HEK293T (cell line): ENCODE data around the gene ZNF565.
"Not testable (repeated sequence)": the region's sequence is repeated elsewhere in the genome, so short reads cannot be mapped to it uniquely, and the experiment has no call there.

Source experiments
- CTCF ChIA-PET: fragments of 350-600 bp; formaldehyde crosslinking; extraction: SDS; loops from one replicate; lab custom pipeline; 2021; ENCODE audit warnings: antibody characterized with exemption, inconsistent platforms; lab: Yijun Ruan, JAX
- POLR2A ChIA-PET: fragments of 350-600 bp; formaldehyde crosslinking; extraction: SDS; loops from one replicate; lab custom pipeline; 2020; ENCODE audit warnings: antibody characterized with exemption, inconsistent platforms; lab: Yijun Ruan, JAX
- DNase-seq: peaks from one replicate; pipeline ENCODE4 v3.0.0; 2012; ENCODE audit warnings: mixed read lengths; ENCODE audit errors: extremely low spot score
- ARNT ChIP-seq: fragments of 450-650 bp; IDR thresholded peaks from 2 replicates; pipeline ENCODE4 v1.6.1; 2017; ENCODE audit warnings: mild to moderate bottlenecking
- BHLHE40 ChIP-seq: fragments of 450-650 bp; IDR thresholded peaks from 2 replicates; pipeline ENCODE4 v1.6.1; 2016; ENCODE audit warnings: mild to moderate bottlenecking, moderate library complexity, borderline replicate concordance
- CTBP1 ChIP-seq: fragments of 450-650 bp; IDR thresholded peaks from 2 replicates; pipeline ENCODE4 v1.6.1; 2016; ENCODE audit warnings: borderline replicate concordance
- ELF4 ChIP-seq: fragments of 450-650 bp; IDR thresholded peaks from 2 replicates; pipeline ENCODE4 v1.6.1; 2017; ENCODE audit warnings: antibody characterized with exemption
- FOXA1 ChIP-seq: fragments of 450-650 bp; IDR thresholded peaks from 2 replicates; pipeline ENCODE4 v1.6.1; 2016; ENCODE audit warnings: mild to moderate bottlenecking
- FOXK2 ChIP-seq: fragments of 450-650 bp; IDR thresholded peaks from 2 replicates; pipeline ENCODE4 v1.6.1; 2016; ENCODE audit warnings: mild to moderate bottlenecking
- FOXM1 ChIP-seq: fragments of 450-650 bp; IDR thresholded peaks from 2 replicates; pipeline ENCODE4 v1.6.1; 2017; ENCODE audit warnings: mild to moderate bottlenecking, borderline replicate concordance
- HDGF ChIP-seq: fragments of 450-650 bp; IDR thresholded peaks from 2 replicates; pipeline ENCODE4 v1.6.1; 2017; ENCODE audit warnings: antibody characterized with exemption, borderline replicate concordance
- L3MBTL2 ChIP-seq: fragments of 450-650 bp; conservative IDR thresholded peaks from 2 replicates; pipeline ENCODE4 v1.6.1; 2016; ENCODE audit warnings: mild to moderate bottlenecking
- LEF1 ChIP-seq: fragments of 450-650 bp; IDR thresholded peaks from 2 replicates; pipeline ENCODE4 v1.6.1; 2017; ENCODE audit warnings: mild to moderate bottlenecking, borderline replicate concordance
- NFRKB ChIP-seq: fragments of 450-650 bp; IDR thresholded peaks from 2 replicates; pipeline ENCODE4 v1.6.1; 2016; ENCODE audit warnings: mild to moderate bottlenecking, moderate library complexity
- PKNOX1 ChIP-seq: fragments of 450-650 bp; IDR thresholded peaks from 2 replicates; pipeline ENCODE4 v1.6.1; 2016
- SP1 ChIP-seq: fragments of 450-650 bp; IDR thresholded peaks from 2 replicates; pipeline ENCODE4 v1.6.1; 2017
- SUZ12 ChIP-seq: fragments of 450-650 bp; IDR thresholded peaks from 2 replicates; pipeline ENCODE4 v1.6.1; 2016; ENCODE audit warnings: mild to moderate bottlenecking
- TARDBP ChIP-seq: fragments of 450-650 bp; IDR thresholded peaks from 2 replicates; pipeline ENCODE4 v1.6.1; 2016
- ZNF384 ChIP-seq: fragments of 450-650 bp; IDR thresholded peaks from 2 replicates; pipeline ENCODE4 v1.6.1; 2016

The ZNF565 gene

DNA sequence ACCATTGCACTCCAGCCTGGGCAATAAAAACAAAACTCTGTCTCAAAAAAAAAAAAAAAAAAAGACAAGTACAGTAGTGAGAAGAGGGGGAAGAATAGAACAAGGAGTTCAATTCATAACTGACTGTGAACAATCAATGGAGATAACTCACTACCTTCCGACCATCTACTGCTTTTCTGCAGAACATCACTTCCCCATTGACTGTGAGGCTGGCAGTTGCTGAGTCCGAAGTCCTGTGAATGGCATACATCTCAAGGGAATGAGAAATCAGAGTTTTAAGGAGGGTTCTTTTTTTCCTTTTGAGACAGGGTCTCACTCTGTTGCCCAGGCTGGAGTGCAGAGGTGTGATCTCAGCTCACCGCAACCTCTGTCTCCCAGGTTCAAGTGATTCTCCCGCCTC lies 11.2 kb downstream of the ZNF565 start:
- TF ChIP-seq HDGF = no peak
- no peak for TF ChIP-seq TARDBP
- no peak for TF ChIP-seq PKNOX1
- TF ChIP-seq NFRKB = no peak
- TF ChIP-seq LEF1 = no peak
- TF ChIP-seq ELF4 = no peak
- no peak for TF ChIP-seq BHLHE40
- TF ChIP-seq FOXK2 = no peak

GRCh38 chr19:36201684-36202083 lies 12.8 kb downstream of the ZNF565 start:
- TF ChIP-seq ELF4 (no peak), PKNOX1 (no peak)
- ChIA-PET CTCF (no interaction called here), POLR2A (no interaction called here)
- DNase-seq = no peak

More for the DNA sequence above, 11.2 kb downstream of the ZNF565 start:
- DNase-seq = no peak
- ChIA-PET CTCF (no interaction called here), POLR2A (interaction anchor here (2.3 kb wide), 1 partner anchor 12 kb away, joined by 12 read pairs; the partner anchor contains the start of genes ZNF146 and ZNF565)

GRCh38 chr19:36198119-36198518 lies 16.3 kb downstream of the ZNF565 start:
- POLR2A ChIA-PET = no interaction called here
- DNase-seq = no peak
- TF ChIP-seq ARNT (no peak), LEF1 (no peak), BHLHE40 (no peak), SP1 (no peak), HDGF (no peak), SUZ12 (no peak), FOXM1 (no peak), FOXK2 (no peak), FOXA1 (no peak), ELF4 (no peak), CTBP1 (no peak), L3MBTL2 (no peak), ZNF384 (no peak), PKNOX1 (no peak), TARDBP (no peak), NFRKB (no peak)
- CTCF ChIA-PET = no interaction called here

GRCh38 chr19:36196249-36196648 lies 18.2 kb downstream of the ZNF565 start:
- no peak for DNase-seq
- CTCF ChIA-PET = no interaction called here
- POLR2A ChIA-PET = no interaction called here

DNA sequence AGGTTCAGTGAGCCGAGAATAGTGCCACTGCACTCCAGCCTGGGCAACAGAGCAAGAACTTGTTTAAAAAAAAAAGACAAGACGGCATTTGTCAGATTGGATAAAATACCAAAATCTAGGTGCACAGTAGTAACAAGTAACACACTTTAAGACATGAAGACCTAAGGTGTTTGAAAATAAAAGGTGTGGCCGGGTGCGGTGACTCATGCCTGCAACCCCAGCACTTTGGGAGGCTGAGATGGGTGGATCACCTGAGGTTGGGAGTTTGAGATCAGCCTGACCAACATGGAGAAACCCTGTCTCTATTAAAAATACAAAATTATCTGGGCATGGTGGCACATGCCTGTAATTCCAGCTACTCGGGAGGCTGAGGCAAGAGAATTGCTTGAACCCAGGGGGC lies 27.7 kb downstream of the ZNF565 start:
- POLR2A ChIA-PET, DNase-seq: not testable (repeated sequence)
- CTCF ChIA-PET = interaction anchor here (0.6 kb wide), 1 partner anchor 50 kb away, joined by 5 read pairs; no protein-coding TSS in a partner anchor

More at GRCh38 chr19:36196249-36196648, 18.2 kb downstream of the ZNF565 start:
- TF ChIP-seq TARDBP = no peak
- no peak for TF ChIP-seq ELF4
- no peak for TF ChIP-seq ARNT
- no peak for TF ChIP-seq FOXA1
- no peak for TF ChIP-seq L3MBTL2
- TF ChIP-seq FOXK2 = no peak
- no peak for TF ChIP-seq BHLHE40
- no peak for TF ChIP-seq PKNOX1

DNA sequence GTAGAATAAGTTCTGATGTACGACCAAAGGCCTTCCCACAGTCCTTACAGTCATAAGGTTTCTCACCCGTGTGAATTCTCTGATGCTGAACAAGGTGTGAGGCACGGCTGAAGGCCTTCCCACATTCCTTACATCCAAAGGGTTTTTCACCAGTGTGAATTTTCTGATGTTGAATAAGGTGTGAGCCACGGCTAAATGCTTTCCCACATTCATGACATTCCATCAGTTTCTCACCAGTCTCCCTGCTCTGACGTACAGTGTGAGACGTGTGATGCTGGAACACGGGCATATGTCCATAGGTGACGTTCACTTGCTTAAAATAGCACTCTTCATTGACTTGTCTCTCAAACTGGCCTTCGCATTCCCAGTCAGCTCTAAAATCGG lies 31.2 kb downstream of the ZNF565 start:
- DNase-seq = no peak
- TF ChIP-seq ZNF384 = no peak
- TF ChIP-seq SUZ12 = no peak
- TF ChIP-seq ELF4 = no peak
- no peak for TF ChIP-seq NFRKB
- no peak for TF ChIP-seq LEF1
- TF ChIP-seq PKNOX1 = no peak
- no peak for TF ChIP-seq SP1
- TF ChIP-seq BHLHE40 = no peak
- TF ChIP-seq CTBP1 = no peak
- no peak for TF ChIP-seq L3MBTL2
- TF ChIP-seq HDGF = no peak
- no peak for TF ChIP-seq FOXK2
- TF ChIP-seq TARDBP = no peak
- no peak for TF ChIP-seq ARNT
- no peak for TF ChIP-seq FOXM1
- no peak for TF ChIP-seq FOXA1
- ChIA-PET CTCF (no interaction called here), POLR2A (no interaction called here)
